Activated T-cell treated with anti-CD3 and anti-CD28 coated beads, Interleukin-2, amount 50 U/mL, for 1 hour (primary cell): ENCODE results near the gene NEDD4.
"Not testable (repeated sequence)": the region's sequence is repeated elsewhere in the genome, so short reads cannot be mapped to it uniquely, and the experiment has no call there.

Experiments
- DNase-seq: peaks from one replicate; pipeline ENCODE4 v3.0.0-alpha.2; 2020

NEDD4 gene

DNA sequence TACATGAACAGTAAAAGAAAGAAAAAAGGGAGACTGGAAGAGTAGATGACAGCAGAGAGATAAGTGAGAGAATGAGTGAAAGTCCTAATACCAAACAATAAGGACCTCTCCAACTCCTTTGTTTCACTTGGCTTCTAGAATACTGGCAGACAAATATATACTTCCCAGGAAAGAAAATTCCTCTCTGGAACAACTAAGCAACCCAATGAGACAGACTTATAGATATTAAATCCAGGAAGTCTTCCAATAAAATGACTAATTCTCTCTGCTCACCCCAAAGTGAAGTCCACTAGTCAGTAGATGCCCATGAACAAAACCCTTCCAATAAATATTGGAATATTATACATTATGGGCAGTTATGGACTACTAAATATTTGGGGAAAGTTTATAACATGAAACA, 114.2 kb downstream of the NEDD4 start:
- no peak for DNase-seq

GRCh38 chr15:55873024-55873720, 120.2 kb downstream of the NEDD4 start:
- no peak for DNase-seq

DNA sequence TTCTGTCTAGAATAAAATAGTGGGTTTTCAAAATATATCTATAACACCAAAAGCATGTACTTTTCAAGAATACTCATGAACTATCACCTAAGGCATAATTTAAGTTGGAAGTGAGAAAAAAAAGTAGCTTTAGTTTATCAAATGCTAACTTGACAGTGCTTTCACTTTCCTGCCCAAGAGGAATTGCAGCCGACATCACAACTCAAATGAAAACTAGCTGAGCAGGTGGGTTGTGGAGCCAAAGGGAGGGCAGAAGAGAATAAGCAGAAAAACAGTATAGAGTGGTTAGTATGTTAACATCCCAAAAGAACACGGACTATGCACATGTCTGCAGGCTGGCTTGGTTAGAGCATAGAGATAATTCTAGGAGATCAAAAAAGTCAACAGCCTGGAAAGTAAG, 120.9 kb downstream of the NEDD4 start:
- DNase-seq = no peak

DNA sequence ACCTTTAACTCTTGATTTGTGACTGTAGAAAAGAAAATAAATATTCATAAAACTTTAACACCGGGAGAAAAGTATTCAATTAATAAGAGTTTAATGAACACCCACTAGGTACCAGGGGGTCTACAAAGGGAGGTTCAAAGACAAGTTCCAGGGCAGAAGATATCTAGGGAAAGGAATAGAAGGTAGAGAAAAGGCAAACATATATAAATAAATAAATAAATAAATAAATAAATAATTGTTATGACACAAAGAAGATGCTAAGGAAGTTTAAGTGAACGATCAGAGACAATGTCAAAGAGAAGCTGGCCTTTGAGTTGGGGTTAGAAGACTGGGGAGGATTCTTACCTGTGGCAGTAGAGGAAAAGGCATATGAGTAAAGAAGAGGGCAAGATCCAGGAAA, 123.8 kb downstream of the NEDD4 start:
- DNase-seq = no peak

GRCh38 chr15:55868707-55869106, 124.7 kb downstream of the NEDD4 start:
- no peak for DNase-seq

DNA sequence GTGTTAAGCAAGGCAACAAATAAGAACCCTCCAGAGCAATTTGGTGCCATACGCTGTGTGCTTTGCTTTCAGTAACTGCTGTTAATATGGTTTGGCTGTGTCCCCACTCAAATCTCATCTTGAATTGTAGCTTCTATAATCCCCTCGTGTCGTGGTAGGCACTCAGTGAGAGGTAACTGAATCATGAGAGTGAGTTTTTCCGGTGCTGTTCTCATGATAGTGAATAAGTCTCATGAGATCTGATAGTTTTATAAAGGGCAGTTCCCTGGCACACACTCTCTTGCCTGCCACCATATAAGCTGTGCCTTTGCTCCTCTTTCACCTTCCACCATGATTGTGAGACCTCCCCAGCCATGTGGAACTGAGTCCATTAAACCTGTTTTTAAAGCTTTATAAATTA, 125.1 kb downstream of the NEDD4 start:
- not testable (repeated sequence) for DNase-seq

- no peak for DNase-seq
Measured at GRCh38 chr15:55863911-55864310, 129.5 kb downstream of the NEDD4 start.

DNA sequence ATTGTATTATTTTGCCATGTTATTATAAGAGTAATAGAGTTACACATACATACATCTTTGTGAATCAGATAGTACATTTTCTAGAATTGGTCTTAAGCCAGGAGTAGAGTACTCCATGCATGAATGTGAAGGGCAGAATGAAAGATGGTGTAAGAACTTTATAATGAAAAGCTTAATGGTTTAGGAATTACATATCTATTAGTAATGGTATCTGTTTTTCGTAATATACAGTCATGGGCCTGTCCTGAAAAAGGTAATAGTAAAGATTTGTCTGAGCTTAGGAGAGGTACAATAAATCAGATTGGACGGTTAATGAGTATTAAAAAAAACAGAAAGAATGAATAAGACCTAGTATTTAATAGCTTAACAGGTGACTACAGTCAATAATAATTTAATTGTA, 132.3 kb downstream of the NEDD4 start:
- DNase-seq = no peak

DNA sequence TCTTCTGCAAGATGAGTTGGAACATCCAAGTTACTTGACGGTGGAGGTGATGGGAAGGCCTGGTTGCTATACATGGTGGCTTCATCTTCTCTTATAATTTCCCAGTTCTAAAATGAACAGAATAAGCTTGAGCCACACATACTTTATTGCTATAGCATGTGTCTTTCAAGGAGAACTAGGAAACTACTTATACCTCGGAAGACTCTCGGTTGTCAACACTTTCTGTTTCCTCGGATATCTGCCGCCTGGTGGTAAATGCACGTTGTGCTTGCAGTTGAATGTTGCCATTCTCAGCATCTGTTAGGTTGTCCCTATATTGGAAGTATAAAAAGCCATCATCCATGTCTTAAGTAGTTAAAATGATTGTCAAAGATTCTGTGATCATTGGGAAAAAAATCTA, 132.9 kb downstream of the NEDD4 start:
- no peak for DNase-seq

- no peak for DNase-seq
Measured at GRCh38 chr15:55859681-55860080, 133.7 kb downstream of the NEDD4 start.

- DNase-seq = no peak
Measured at GRCh38 chr15:55858661-55859060, 134.8 kb downstream of the NEDD4 start.

- DNase-seq = no peak
Measured at GRCh38 chr15:55856506-55857164, 136.8 kb downstream of the NEDD4 start.

- no peak for DNase-seq
Measured at GRCh38 chr15:55853134-55853533, 140.3 kb downstream of the NEDD4 start.

- no peak for DNase-seq
Measured at GRCh38 chr15:55846116-55846707, 147.2 kb downstream of the NEDD4 start.

DNA sequence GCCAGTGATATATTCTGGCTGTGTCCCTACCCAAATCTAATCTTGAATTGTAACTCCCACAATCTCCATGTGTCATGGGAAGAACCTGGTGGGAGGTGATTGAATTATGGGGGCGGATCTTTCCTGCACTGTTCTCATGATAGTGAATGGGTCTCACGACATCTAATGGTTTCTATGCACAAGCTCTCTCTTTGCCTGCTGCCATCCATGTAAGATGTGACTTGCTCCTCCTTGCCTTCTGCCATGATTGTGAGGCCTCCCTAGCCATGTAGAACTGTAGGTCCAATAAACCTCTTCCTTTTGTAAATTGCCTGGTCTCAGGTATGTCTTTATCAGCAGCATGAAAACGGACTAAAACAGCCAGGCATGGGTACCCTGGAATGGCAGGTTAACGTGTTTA, 150.5 kb downstream of the NEDD4 start:
- not testable (repeated sequence) for DNase-seq

- DNase-seq = no peak
Measured at GRCh38 chr15:55835866-55836265, 157.5 kb downstream of the NEDD4 start.

DNA sequence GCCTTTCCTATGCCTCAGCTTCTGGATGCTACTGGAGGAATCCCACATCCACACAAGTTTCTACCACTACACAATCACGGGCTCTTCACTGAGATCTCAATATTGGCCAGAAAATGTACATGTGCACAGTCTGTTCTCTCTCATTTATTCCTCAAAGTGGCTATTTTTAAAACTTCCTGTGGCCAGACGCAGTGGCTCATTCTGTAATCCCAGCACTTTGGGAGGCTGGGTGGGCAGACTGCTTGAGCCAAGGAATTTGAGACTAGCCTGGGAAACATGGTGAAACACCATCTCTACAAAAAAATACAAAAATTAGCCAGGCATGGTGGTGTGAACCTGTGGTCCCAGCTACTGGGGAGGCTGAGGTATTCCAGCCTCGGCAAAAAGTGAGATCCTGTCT, 159.1 kb downstream of the NEDD4 start:
- DNase-seq = no peak

DNA sequence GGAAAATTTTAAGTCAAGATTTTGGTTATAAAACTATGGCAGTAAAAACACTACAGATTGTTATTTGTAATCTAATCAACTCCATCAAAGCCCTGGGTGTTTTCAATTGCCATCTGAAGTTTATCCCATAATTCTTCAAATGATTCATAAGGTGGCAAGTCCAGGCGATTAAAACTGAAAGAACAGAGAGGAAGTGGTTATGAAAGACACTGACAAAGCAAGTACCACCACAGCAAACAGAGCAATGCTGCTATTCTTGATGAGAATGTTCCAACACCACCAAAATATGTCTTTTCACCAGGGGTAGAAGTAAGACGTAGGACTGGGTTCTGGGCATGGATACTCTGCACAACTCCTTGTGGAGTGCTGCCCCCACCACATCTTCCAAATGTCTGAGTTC, 163.6 kb downstream of the NEDD4 start:
- DNase-seq = no peak

GRCh38 chr15:55827955-55828354, 165.5 kb downstream of the NEDD4 start:
- no peak for DNase-seq

GRCh38 chr15:55827204-55827603, 166.2 kb downstream of the NEDD4 start:
- DNase-seq = no peak

DNA sequence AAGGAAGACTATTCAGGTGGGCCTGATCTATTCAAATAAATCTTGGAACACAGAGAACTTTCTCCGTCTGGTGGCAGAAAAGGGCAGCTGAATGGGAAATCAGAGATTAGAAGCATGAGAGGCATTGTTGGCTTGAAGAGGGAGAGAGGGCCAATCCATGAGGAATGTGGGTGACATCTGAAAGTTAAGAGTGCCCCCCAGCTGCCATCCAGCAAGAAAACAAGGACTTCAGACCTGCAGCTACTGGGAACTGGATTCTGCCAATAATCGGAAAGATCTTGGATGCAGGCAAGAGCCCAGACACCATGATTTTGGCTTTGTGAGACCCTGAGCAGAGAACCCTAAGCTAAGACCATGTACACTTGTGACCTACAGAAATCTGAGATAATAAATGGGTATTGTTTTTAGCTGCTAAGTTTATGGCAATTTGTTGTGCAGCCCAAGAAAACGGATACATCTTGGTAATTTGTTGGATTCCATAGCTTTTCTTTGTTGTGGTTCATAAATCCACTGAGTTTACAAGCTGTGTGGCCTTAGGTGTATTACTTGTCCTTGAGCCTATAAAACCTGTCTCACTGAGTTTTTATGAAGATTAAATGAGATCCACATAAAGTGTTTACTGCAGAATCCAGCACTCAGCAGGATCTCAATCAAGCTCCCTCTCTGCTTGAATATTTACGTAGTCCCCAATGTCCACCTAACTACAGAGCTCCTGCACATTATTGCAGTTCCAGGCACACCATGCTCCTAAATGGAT, 168.4 kb downstream of the NEDD4 start:
- DNase-seq = no peak

GRCh38 chr15:55823699-55824340, 169.6 kb downstream of the NEDD4 start:
- DNase-seq = no peak

DNA sequence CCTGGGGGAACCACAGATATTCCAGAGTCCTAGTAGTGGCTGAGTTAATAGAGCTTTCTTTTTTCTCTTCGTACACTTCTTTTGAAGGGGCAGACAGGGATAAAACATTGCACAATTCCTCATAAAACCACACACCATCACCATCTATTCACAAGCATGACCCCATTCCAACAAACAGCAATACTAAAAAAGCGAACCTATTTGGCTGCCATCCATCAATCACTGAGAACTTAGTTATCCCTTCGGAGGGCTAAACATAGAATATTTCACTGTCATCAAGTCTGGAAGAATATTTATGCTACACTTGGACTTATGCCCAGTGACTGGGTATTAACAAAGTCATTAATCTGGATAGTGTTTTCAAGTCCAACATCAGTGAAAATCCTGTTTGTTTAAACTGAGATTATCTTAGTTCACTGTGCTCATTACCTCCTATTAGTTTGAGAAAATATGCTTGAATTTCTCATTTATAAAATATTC, 170.2 kb downstream of the NEDD4 start:
- no peak for DNase-seq
